ENCODE data around the gene DBN1.
"Not testable (repeated sequence)": the region's sequence is repeated elsewhere in the genome, so short reads cannot be mapped to it uniquely, and the experiment has no call there.

Gene DBN1

GRCh38 chr5:177427211-177427822, 46.1 kb downstream of the DBN1 start:
- no peak for DNase-seq

GRCh38 chr5:177426566-177427210, 46.7 kb downstream of the DBN1 start, which contains the start of gene GRK6:
GRK6 (plus strand) TSS chr5:177426676; CDS start chr5:177426846, 170 bp downstream.
- DNase-seq, result no peak

- peak; percentile 98 to 100 for DNase-seq
Measured at GRCh38 chr5:177425801-177426565, 47.5 kb downstream of the DBN1 start.

GRCh38 chr5:177425196-177425800, 48.1 kb downstream of the DBN1 start:
- no peak for DNase-seq

GRCh38 chr5:177423671-177424070, 49.8 kb downstream of the DBN1 start:
- DNase-seq, result no peak

- no peak for DNase-seq
Measured at GRCh38 chr5:177421062-177421798, 52.2 kb downstream of the DBN1 start.

GRCh38 chr5:177420472-177420871, 53.0 kb downstream of the DBN1 start:
- DNase-seq, result not testable (repeated sequence)

- DNase-seq, result no peak
Measured at GRCh38 chr5:177419046-177419445, 54.4 kb downstream of the DBN1 start.

- not testable (repeated sequence) for DNase-seq
Measured at GRCh38 chr5:177417081-177417480, 56.4 kb downstream of the DBN1 start.

- DNase-seq, result no peak
Measured at GRCh38 chr5:177414481-177414880, 59.0 kb downstream of the DBN1 start.

- no peak for DNase-seq
Measured at GRCh38 chr5:177412603-177413233, 60.7 kb downstream of the DBN1 start.

GRCh38 chr5:177410575-177410974, 62.9 kb downstream of the DBN1 start:
- DNase-seq, result no peak

GRCh38 chr5:177409043-177409801, 64.2 kb downstream of the DBN1 start, which contains the start of gene F12:
F12 (minus strand) TSS chr5:177409564; CDS start chr5:177409527, 37 bp downstream.
- no peak for DNase-seq

Measured in NCI-H446 (cell line).